C4-2B (cell line): ENCODE results near the gene PID1.

Experiments used
- CTCF ChIP-seq: fragments of 450-650 bp; conservative IDR thresholded peaks from 2 replicates; pipeline ENCODE4 v1.5.1; 2017; ENCODE audit warnings: mild to moderate bottlenecking
- ZFX ChIP-seq: fragments of 450-650 bp; IDR thresholded peaks from 2 replicates; pipeline ENCODE4 v1.6.1; 2017

- TF ChIP-seq CTCF (no peak), ZFX (no peak)
These were observed 159.3 kb downstream of the PID1 start for GRCh38 chr2:229111744-229112143.
